Vagina (tissue), 2 donors: ENCODE results near the gene HAGHL. TPM values are rescaled to one million over a fixed set of nuclear protein-coding genes. Genes with fewer than 3 reads are reported as not detected.

Source experiments
- DNase-seq, 2 donors: peaks; one replicate each; pipeline ENCODE4 v3.0.0-alpha.2; 2017; ENCODE audit errors: extremely low spot score in 2 of 2
- H3K27ac ChIP-seq: fragments of 200-600 bp; sonication (generic); one replicate; pipeline ENCODE4 v1.5.1; 2019
- H3K27me3 ChIP-seq: fragments of 200-600 bp; sonication (generic); one replicate; pipeline ENCODE4 v1.5.1; 2019
- H3K36me3 ChIP-seq, 2 donors: fragments of 200-600 bp; sonication (generic); one replicate each; pipeline ENCODE4 v1.5.1; 2017 to 2019
- H3K4me1 ChIP-seq: fragments of 200-600 bp; sonication (generic); one replicate; pipeline ENCODE4 v1.5.1; 2019
- H3K4me3 ChIP-seq, 2 donors: fragments of 200-600 bp; sonication (generic); 1 replicate in 1 of 2; 2 replicates in 1 of 2; pipeline ENCODE4 v1.5.1; 2016 to 2019
- H3K9me3 ChIP-seq: fragments of 200-600 bp; sonication (generic); one replicate; pipeline ENCODE4 v1.5.1; 2019
- POLR2A ChIP-seq, 2 donors: fragments of 450-650 bp; IDR thresholded peaks; one replicate each; pipeline ENCODE4 v1.6.1; 2017; ENCODE audit warnings: antibody characterized with exemption in 2 of 2, mild to moderate bottlenecking in 2 of 2, moderate library complexity in 2 of 2
- POLR2AphosphoS5 ChIP-seq, 2 donors: sonication (generic); formaldehyde crosslinking; IDR thresholded peaks; one replicate each; pipeline ENCODE4 v1.9.0; 2017; ENCODE audit warnings: antibody characterized with exemption in 2 of 2, mild to moderate bottlenecking in 2 of 2, low read depth in 1 of 2; ENCODE audit not compliant: insufficient read depth in 1 of 2
- intact Hi-C: fragments of 100-400 bp; cut with DNase I; formaldehyde crosslinking; loops from one replicate; pipeline ENCODE4 v1.15.1; 2023
- total RNA-seq: library from RNA; depleted of rRNA; stranded (reverse); fragments of >200 nt; gene quantifications from one replicate; pipeline ENCODE4 v1.2.3, GENCODE V29; 2016
- TF ChIP-seq, protein P1 (sequence below), 3 experiments: fragments of 450-650 bp in 2 of 3; fragments of 200-600 bp in 1 of 3; sonication (generic) in 1 of 3; IDR thresholded peaks; one replicate each; pipeline ENCODE4 v1.5.1; 2017 to 2019; ENCODE audit warnings: antibody characterized with exemption in 3 of 3, mild to moderate bottlenecking in 2 of 3, moderate library complexity in 2 of 3

HAGHL gene
- total RNA-seq, 1 donor from 2014 or later: 5.2 TPM

DNA sequence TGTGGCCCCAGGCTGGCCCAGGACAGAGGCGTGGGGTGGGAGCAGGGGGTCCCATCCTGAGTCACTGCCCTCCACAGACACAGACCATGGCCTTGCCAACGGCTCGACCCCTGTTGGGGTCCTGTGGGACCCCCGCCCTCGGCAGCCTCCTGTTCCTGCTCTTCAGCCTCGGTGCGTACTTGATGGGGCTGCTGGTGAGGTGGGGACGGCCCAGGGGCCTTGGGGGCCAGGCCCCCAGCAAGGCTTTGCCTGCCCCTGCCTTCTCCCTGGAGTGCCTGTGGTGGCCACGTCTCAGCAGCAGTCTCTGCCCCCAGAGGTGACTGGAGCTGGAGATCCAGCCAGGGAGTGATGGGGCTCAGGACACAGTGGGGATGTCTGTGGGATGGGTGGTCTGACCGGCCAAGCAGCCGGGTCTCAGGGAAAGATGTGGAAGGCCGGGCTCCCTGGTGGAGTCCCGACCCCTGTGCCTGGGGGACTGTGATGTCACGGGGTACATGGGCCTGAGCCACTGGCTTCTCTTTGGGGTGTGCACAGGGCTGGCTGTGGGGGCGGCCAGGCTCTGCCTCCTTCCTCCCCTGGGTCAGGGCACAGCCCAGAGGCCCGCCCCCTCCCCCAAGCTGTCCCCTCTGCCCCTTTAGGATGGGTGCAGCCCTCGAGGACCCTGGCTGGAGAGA, 35.8 kb downstream of the HAGHL start:
- Histone ChIP-seq H3K4me3 (no peak overlapping the region), H3K4me1 (peaks cover 8% of the 10 kb centered on the region), H3K9me3 (no peaks in the 10 kb centered on the region), H3K36me3 (no peaks in the 10 kb centered on the region), H3K27me3 (no peaks in the 10 kb centered on the region), H3K27ac (no peak overlapping the region)
- TF ChIP-seq POLR2AphosphoS5 (IDR thresholded peaks at IDR 0.05; ENCODE audit: insufficient read depth in 1 of 2, low read depth in 1 of 2) (no peak), POLR2A (IDR thresholded peaks at IDR 0.05) (no peak)
- TF ChIP-seq, protein P1, sequence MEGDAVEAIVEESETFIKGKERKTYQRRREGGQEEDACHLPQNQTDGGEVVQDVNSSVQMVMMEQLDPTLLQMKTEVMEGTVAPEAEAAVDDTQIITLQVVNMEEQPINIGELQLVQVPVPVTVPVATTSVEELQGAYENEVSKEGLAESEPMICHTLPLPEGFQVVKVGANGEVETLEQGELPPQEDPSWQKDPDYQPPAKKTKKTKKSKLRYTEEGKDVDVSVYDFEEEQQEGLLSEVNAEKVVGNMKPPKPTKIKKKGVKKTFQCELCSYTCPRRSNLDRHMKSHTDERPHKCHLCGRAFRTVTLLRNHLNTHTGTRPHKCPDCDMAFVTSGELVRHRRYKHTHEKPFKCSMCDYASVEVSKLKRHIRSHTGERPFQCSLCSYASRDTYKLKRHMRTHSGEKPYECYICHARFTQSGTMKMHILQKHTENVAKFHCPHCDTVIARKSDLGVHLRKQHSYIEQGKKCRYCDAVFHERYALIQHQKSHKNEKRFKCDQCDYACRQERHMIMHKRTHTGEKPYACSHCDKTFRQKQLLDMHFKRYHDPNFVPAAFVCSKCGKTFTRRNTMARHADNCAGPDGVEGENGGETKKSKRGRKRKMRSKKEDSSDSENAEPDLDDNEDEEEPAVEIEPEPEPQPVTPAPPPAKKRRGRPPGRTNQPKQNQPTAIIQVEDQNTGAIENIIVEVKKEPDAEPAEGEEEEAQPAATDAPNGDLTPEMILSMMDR (IDR thresholded peaks at IDR 0.05): no peak
- no peak for DNase-seq
- intact Hi-C loops: no loop called here

DNA sequence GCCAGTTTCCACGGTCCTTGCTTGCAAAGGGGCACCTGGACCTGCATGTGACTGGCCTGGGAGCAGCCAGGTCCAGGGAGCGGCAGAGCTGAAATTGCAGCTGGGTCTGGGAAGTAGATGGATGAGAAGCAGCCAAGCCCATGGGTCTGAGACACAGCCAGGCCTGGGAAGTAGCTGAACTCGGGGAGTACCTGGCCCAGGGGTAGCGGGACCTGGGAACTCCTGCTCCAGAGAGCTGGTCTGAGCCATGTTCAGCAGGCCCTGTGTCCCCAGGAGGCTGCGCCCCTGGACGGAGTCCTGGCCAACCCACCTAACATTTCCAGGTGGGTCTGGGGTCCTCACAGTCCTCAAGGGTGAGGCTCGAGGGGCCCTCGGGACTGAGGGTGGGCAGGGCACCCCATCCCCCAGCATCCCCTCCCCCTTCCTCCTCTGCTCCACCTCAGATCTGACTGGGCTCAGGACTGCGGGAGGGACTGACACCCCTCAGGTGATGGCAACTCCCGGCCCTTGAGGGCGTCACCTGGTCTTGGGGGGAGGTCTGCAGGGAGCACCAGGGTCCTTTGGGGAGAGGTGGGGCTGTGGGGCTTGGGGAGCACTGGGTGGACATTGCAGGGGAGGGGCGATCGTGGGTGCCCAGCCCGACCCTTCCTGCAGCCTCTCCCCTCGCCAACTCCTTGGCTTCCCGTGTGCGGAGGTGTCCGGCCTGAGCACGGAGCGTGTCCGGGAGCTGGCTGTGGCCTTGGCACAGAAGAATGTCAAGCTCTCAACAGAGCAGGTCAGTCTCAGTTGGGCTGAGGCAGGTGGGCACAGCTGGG, 36.7 kb downstream of the HAGHL start:
- TF ChIP-seq POLR2A (IDR thresholded peaks at IDR 0.05) (no peak), POLR2AphosphoS5 (IDR thresholded peaks at IDR 0.05; ENCODE audit: insufficient read depth in 1 of 2, low read depth in 1 of 2) (no peak)
- TF ChIP-seq, protein P1 (IDR thresholded peaks at IDR 0.05): no peak
- intact Hi-C loops: no loop called here
- Histone ChIP-seq H3K4me3 (no peak overlapping the region), H3K27me3 (no peaks in the 10 kb centered on the region), H3K36me3 (no peaks in the 10 kb centered on the region), H3K4me1 (peaks cover 8% of the 10 kb centered on the region), H3K27ac (no peak overlapping the region), H3K9me3 (no peaks in the 10 kb centered on the region)
- no peak for DNase-seq

DNA sequence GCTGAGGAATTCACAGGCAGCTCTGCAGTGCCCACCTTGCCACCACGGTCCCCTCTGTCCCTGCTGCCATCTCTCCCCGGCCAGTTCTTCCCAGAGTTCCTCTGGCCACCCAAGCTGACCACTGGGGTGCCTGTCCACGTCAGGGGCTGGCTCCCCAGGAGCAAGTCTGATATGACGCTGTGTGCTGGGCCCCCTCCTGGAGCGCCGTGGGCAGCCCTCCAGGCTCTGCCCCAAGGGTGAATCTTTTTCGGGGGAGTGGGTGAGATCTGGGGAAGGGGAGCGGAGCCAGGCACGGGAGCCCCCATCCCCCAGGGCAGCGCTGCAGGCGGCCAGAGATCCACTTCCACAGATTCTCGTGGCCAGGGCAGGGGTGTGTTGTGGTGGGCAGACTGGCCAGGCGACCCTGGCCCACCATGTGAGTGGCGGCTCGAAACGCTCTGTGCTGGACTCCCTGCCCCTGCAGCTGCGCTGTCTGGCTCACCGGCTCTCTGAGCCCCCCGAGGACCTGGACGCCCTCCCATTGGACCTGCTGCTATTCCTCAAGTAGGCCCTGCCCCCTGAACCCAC, 37.4 kb downstream of the HAGHL start:
- intact Hi-C loops: no loop called here
- TF ChIP-seq POLR2AphosphoS5 (IDR thresholded peaks at IDR 0.05; ENCODE audit: insufficient read depth in 1 of 2, low read depth in 1 of 2) (no peak), POLR2A (IDR thresholded peaks at IDR 0.05) (no peak)
- TF ChIP-seq, protein P1 (IDR thresholded peaks at IDR 0.05): no peak
- Histone ChIP-seq H3K27ac (no peak overlapping the region), H3K4me1 (peaks cover 8% of the 10 kb centered on the region), H3K9me3 (no peaks in the 10 kb centered on the region), H3K27me3 (no peaks in the 10 kb centered on the region), H3K4me3 (no peak overlapping the region), H3K36me3 (no peaks in the 10 kb centered on the region)
- no peak for DNase-seq

DNA sequence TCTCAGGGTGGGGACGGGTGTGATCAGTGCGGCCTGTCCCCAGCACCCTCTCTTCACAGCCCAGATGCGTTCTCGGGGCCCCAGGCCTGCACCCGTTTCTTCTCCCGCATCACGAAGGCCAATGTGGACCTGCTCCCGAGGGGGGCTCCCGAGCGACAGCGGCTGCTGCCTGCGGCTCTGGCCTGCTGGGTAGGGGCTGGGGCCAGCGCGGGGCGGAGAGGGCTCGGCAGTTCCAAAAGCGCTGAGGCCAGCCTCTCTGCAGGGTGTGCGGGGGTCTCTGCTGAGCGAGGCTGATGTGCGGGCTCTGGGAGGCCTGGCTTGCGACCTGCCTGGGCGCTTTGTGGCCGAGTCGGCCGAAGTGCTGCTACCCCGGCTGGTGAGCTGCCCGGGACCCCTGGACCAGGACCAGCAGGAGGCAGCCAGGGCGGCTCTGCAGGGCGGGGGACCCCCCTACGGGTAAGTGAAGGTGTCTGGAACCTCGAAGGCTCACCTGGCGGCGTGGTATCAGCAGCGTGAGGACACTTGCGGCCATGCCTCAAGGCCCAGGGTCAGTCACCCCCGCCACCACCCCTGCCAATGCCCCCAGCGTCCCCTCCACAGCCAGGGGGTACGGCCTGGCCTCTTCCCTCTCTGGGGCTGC, 38.1 kb downstream of the HAGHL start:
- Histone ChIP-seq H3K4me3 (no peak overlapping the region), H3K27ac (no peak overlapping the region), H3K27me3 (no peaks in the 10 kb centered on the region), H3K9me3 (no peaks in the 10 kb centered on the region), H3K4me1 (peaks cover 6% of the 10 kb centered on the region), H3K36me3 (no peaks in the 10 kb centered on the region)
- intact Hi-C loops: no loop called here
- TF ChIP-seq POLR2AphosphoS5 (IDR thresholded peaks at IDR 0.05; ENCODE audit: insufficient read depth in 1 of 2, low read depth in 1 of 2): no peak
- no peak for TF ChIP-seq POLR2A (IDR thresholded peaks at IDR 0.05)
- TF ChIP-seq, protein P1 (IDR thresholded peaks at IDR 0.05): no peak
- no peak for DNase-seq
